Measurements from ENCODE around the gene PPARA.
"Not testable (repeated sequence)": the region's sequence is repeated elsewhere in the genome, so short reads cannot be mapped to it uniquely, and the experiment has no call there.

Gene PPARA

DNA sequence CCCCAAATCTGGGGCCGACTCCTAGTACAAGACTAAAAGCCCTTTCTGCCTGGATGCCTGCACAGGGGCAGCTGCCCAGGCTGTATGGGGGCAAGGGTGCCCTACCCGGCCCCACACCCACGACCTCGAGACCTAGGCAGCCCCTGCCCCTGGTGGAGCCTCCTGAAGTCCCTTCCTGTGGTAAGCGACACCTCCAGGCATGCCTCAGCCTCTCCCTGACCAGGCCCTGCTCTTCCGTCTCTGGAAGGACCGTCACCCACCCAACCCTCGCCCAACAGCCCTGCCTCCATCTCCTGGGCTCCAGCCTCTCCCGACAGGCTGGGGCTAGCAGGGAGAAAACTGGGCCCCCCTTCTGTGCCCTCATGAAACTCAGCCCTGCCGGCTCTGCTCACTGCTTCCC lies 22.8 kb upstream of the PPARA start:
- DNase-seq, result no peak

- DNase-seq, result no peak
Observed at GRCh38 chr22:46128606-46129005, 21.7 kb upstream of the PPARA start.

GRCh38 chr22:46129390-46130041 lies 20.8 kb upstream of the PPARA start:
- DNase-seq, result no peak

- DNase-seq, result no peak
Observed at GRCh38 chr22:46131151-46131587, 19.2 kb upstream of the PPARA start.

DNA sequence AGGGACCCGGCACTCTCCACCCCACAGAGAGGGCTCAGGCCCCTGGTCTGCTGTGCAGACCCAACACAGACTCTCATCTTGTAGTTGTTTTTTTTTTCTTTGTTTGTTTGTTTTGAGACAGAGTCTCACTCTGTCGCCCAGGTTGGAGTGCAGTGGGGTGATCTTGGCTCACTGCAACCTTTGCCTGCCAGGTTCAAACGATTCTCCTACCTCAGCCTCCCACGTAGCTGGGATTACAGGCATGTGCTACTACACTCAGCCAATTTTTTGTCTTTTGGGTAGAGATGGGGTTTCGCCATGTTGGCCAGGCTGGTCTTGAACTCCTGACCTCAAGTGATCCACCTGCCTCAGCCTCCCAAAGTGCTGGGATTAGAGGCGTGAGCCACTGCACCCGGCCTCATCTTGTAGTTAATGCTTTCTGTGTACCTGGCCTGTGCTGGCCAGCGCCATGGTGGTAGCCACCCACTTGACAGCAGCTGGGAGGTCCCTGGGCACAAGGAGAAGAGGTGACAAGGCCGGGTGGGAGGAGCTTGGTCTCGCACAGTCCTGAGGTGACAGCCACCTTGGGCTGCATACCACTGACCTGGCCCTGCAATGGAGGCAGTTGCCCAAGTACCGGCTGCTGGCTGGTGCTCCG lies 18.0 kb upstream of the PPARA start:
- not testable (repeated sequence) for DNase-seq

- no peak for DNase-seq
Observed at GRCh38 chr22:46132830-46133587, 17.3 kb upstream of the PPARA start.

GRCh38 chr22:46133588-46133855 lies 16.8 kb upstream of the PPARA start:
- no peak for DNase-seq

GRCh38 chr22:46134111-46134705 lies 16.1 kb upstream of the PPARA start:
- DNase-seq, result no peak

GRCh38 chr22:46135611-46136485 lies 14.5 kb upstream of the PPARA start:
- no peak for DNase-seq

DNA sequence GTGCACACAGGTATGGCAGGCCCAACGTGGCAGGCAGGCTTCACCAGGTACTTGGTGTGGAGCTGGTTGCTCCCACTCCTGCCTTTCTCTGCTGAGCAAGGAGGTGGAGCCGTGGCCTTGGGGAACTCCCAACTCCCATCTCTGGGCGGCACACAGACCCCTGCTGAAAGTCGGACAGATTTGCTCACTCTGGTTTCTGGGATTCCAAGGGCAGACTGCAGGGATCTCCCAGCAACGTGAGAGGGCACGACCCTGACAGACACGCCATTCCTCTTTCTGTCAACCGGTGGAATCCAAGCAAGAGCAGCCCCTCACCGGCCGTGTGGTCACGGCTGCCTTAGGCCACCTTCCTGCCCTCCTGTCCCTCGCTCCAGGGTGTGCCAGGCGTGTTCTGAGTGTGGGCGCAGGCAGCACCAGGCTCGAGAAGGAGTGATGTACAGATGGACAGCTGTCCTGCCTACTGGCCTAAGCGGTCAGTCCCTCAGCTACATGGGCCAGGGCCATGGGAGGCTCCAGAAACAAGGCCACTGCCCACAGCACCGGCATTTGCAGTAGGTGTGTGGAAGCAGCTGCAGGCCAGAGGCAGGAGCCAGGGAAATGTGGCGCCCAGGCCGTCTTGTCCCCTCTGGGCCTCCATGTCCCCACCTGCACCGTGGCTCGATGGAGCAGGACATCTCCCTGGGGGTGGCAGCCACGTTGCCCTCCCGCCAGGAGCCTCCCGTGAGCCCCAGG lies 13.7 kb upstream of the PPARA start:
- no peak for DNase-seq

GRCh38 chr22:46137218-46137766 lies 13.0 kb upstream of the PPARA start:
- no peak for DNase-seq

DNA sequence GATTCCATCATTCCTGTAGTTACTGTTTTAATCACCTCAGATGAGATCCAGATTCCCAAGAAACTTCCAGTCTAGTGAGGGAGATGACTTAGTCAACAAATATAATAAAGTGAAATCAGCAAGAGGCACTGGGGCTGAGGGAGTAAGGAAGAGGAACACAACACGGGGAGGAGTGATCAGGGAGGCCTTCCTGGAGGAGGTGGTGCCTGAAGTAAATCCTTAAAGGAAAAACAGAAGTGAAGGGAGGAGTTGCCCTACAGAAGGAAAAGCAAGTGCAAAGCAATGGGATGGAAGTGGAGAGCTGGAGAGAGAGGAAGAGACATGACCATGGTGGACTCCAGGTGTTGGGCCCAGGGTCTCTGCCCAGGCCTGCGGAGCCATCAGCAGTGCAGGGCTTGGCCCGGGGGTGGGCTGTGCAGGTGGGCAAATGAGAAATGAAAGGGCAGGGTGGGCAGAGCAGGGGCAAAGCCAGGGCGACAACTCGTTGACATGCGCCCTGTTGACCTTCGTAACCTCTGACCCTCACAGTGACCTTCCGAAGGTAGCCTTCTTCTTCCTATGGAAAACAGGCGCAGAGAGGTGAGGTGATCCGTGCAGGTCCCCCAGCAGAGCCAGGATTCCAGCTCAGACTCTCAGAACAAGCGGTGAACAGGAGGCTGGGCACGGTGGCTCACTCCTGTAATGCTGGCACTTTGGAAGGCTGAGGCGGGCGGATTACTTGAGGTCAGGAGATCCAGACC lies 12.1 kb upstream of the PPARA start:
- DNase-seq, result no peak

DNA sequence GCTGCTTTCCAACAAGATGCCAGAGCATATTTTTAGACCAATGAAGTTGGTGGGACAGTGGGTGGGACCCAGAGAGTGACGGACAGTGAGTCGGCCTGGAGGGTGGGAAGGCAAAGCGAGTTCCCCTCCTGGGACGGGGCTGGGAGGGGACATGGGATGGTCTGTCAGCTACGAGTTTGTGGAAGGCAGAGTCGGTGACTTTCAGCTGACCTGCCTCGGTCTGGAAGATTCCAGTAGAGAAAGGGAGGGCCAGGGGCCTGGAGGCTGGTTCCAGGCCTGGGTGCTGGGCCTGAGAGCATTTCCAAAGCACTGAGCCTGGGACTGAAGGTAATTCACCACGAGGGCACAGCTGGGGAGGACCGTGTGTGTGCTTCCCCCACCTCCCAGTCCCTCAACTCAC lies 10.9 kb upstream of the PPARA start:
- not testable (repeated sequence) for DNase-seq

- DNase-seq, result no peak
Observed at GRCh38 chr22:46139895-46140350, 10.4 kb upstream of the PPARA start.

DNA sequence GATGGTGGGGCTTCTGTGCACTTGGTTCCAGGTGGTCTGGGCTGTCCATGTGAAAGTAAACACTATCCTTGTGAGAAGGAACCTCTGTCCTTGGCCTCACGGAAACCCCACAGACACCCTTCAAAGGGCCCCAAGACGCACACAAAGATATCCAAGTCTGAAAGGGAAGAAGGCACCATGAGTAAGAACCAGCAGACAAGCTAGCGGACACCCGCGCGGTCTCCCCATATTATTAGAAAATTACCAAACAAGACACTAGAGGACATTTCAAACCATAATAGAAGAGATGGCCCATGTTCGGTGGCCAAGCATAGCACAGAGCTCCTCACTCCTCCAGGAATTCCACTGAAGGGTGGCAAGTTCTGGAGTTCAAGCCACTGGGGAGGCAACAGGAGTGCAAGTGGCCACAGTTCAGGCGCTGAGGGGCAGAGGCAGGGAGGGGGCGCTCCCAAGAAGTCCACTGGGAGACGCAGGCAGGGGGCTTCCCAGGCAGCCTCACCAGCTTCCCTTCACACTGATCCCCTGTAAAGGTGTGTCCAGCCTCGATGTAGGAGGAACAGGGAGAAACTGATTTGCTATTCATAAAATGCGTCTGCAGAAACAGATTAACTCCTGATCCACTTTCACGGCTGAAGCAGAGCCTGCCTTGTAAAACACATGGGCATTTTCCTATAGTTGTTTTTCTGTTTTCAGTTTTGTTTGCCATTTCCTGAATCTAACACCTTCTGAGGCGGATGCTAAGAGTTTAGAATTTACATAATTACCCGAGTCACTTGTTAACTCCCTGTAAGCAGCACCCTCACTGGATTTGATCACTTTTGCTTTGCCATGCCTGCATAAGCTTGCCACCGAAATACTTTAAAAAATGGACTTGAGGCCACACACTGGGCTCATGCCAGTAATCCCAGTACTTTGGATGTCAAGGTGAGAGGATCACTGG lies 9.1 kb upstream of the PPARA start:
- no peak for DNase-seq

- DNase-seq, result no peak
Observed at GRCh38 chr22:46142548-46143490, 7.5 kb upstream of the PPARA start.

GRCh38 chr22:46143491-46144147 lies 6.7 kb upstream of the PPARA start:
- no peak for DNase-seq

DNA sequence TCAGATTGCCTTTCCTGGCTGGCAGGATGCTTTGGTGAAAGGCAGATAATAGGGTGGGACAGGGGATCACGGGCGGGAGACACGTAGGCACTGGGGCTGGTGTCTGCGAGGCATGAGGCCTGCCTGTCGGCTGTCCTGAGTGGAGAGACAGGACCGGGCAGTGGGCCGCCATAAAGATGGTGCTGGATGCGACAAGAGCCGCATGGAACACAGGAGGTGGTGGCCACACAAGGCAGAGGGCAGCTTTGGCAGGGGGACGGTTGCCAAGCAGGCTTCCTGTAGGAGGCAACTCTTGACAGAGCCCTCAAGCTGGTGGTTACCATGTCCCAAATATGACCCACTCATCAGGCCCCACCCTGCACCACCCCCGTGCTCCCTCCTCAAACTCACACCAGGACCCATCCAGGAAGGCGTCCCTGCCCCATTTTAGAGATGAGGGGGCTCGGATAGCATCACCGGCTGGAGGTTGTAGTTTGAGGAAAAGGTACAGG lies 4.9 kb upstream of the PPARA start:
- DNase-seq, result no peak
